Upper lobe of left lung (tissue), 4 donors: ENCODE results near the gene SPOCK1.

Experiments used
- CTCF ChIP-seq, 6 experiments: fragments of 450-650 bp in 4 of 6; fragments of 200-600 bp in 2 of 6; sonication (generic) in 2 of 6; IDR thresholded peaks; one replicate each; pipeline ENCODE4 v1.5.1; 2016 to 2019; ENCODE audit warnings: antibody characterized with exemption in 6 of 6
- EP300 ChIP-seq, 4 donors: sonication (generic); formaldehyde crosslinking; IDR thresholded peaks; one replicate each; pipeline ENCODE4 v1.5.1; 2017; ENCODE audit warnings: antibody characterized with exemption in 4 of 4, control low read depth in 2 of 4
- POLR2A ChIP-seq, 4 donors: fragments of 450-650 bp; IDR thresholded peaks; one replicate each; pipeline ENCODE4 v1.5.1; 2016 to 2017; ENCODE audit warnings: antibody characterized with exemption in 4 of 4, mild to moderate bottlenecking in 2 of 4

- no peak for TF ChIP-seq EP300 (IDR thresholded peaks at IDR 0.05)
- no peak for TF ChIP-seq CTCF (IDR thresholded peaks at IDR 0.05)
- TF ChIP-seq POLR2A (IDR thresholded peaks at IDR 0.05), result no peak
Measured at GRCh38 chr5:137218471-137218870, 280.7 kb downstream of the SPOCK1 start.
